Activated effector memory CD4-positive, alpha-beta T cell treated with Interleukin-2 at 50 U/mL for 16 hours (primary cell): ENCODE measurements around the gene ALDH1A3.

Source experiments
- DNase-seq: peaks from one replicate; pipeline ENCODE4 v3.0.0-alpha.2; 2020

ALDH1A3 gene

DNA sequence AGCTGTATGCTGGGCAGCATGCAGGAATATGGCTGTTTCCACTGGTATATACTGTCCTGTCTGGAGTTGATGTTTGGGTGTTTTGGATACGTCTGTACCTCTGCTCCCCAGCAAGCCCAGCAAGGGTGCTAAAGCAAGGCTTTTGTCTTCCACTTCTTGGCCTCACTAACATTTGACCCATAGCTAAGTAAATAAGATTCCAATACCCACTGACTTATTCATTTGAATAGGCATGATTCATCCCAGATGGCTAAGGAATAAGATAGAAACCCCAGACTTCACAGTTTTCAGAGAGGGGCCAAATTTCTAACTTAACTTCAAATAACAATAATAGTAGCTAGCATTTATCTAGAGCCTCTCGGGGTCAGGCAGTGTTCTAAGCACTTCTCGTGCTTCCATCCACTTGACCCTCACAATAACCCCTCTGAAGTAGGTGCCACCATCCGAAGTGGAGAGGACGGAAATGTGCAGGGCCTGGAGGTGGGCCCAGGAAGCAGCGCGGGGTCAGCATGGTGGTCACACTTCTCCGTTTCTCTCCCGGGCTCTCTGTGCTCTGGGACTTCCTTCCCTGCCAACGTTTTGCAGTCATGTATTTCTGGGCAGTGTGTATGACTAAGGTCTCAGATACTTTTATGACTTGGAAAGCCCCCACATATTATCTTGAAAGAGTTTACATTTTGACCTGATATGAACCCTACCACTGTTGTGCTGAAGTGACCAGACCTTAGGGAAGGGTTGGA lies 78.9 kb downstream of the ALDH1A3 start:
- no peak for DNase-seq

GRCh38 chr15:100959066-100960050 lies 79.7 kb downstream of the ALDH1A3 start:
- DNase-seq = no peak
